Dedifferentiated amniotic fluid mesenchymal stem cell (primary cell): ENCODE data around the gene MIOS.
A peak's percentile ranks its signal among the peaks of the same experiment; 100 is the strongest.

Source experiments
- DNase-seq: peaks from one replicate; pipeline ENCODE4 v3.0.0-alpha.2; 2016; ENCODE audit errors: extremely low spot score

MIOS gene

GRCh38 chr7:7566651-7567611 is at the start of gene MIOS:
TSS of gene MIOS (plus strand) at chr7:7566884. CDS start at chr7:7572476, 5,592 bp downstream.
- DNase-seq, result peak; percentile 50

- DNase-seq, result no peak
These were observed 48.9 kb upstream of the MIOS start for GRCh38 chr7:7517754-7518153.

- no peak for DNase-seq
These were observed 47.6 kb upstream of the MIOS start for GRCh38 chr7:7519056-7519455.

- DNase-seq, result no peak
These were observed 47.2 kb upstream of the MIOS start for GRCh38 chr7:7519528-7519927.

- DNase-seq, result no peak
These were observed 45.4 kb upstream of the MIOS start for GRCh38 chr7:7521259-7521658.

- no peak for DNase-seq
These were observed 44.3 kb upstream of the MIOS start for GRCh38 chr7:7522421-7522820.

- DNase-seq, result no peak
These were observed 42.6 kb upstream of the MIOS start for GRCh38 chr7:7524121-7524520.

GRCh38 chr7:7526006-7526405 is 40.7 kb upstream of the MIOS start:
- DNase-seq, result no peak

- no peak for DNase-seq
These were observed 39.6 kb upstream of the MIOS start for GRCh38 chr7:7527047-7527446.

GRCh38 chr7:7529328-7529727 is 37.4 kb upstream of the MIOS start:
- DNase-seq, result no peak

GRCh38 chr7:7533831-7534430 is 32.8 kb upstream of the MIOS start:
- no peak for DNase-seq

- DNase-seq, result no peak
These were observed 31.0 kb upstream of the MIOS start, which contains the start of gene COL28A1 for GRCh38 chr7:7535691-7536090. TSS of gene COL28A1 (minus strand) at chr7:7535873. CDS start at chr7:7532875, 2,998 bp downstream.

- no peak for DNase-seq
These were observed 30.2 kb upstream of the MIOS start for GRCh38 chr7:7536396-7537019.

GRCh38 chr7:7537711-7538110 is 29.0 kb upstream of the MIOS start:
- DNase-seq, result no peak

- no peak for DNase-seq
These were observed 27.5 kb upstream of the MIOS start for GRCh38 chr7:7539152-7539551.

- no peak for DNase-seq
These were observed 27.0 kb upstream of the MIOS start for GRCh38 chr7:7539711-7540110.

GRCh38 chr7:7542251-7542835 is 24.3 kb upstream of the MIOS start:
- no peak for DNase-seq

GRCh38 chr7:7548407-7548806 is 18.3 kb upstream of the MIOS start:
- no peak for DNase-seq

- DNase-seq, result no peak
These were observed 16.0 kb upstream of the MIOS start for GRCh38 chr7:7550663-7551062.

- no peak for DNase-seq
These were observed 14.5 kb upstream of the MIOS start for GRCh38 chr7:7552199-7552598.

GRCh38 chr7:7553386-7553785 is 13.3 kb upstream of the MIOS start:
- DNase-seq, result no peak

GRCh38 chr7:7554021-7554432 is 12.7 kb upstream of the MIOS start:
- DNase-seq, result peak; percentile 44
